ENCODE data around the gene ARF5.
"Not testable (repeated sequence)": the region's sequence is repeated elsewhere in the genome, so short reads cannot be mapped to it uniquely, and the experiment has no call there.

Gene ARF5

DNA sequence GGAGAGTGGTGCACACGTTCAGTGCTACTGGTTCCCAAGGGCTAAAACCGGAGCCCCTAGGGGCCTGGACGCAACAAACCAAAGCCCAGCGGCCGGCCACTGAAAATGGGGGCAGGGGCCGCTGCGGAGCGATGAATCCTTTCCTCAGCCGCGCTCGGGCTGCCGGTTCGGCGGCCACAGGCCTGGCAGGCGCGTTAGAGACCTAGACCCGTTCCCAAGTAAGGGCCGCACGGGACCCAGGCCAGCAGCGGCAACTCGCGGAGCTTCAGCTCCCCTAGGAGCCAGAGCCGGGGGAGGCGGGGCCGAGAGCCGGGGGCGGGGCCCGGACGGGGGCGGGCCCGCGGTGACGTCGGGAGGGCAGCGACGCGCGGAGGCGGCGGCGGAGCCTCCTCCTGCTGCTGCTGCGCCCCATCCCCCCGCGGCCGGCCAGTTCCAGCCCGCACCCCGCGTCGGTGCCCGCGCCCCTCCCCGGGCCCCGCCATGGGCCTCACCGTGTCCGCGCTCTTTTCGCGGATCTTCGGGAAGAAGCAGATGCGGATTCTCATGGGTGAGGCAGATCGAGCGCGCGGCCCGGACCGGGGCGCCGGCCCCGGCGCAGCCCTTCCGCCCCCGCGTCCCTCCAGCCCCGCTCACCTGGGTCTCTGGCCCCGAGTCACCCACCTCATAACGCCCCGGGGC is at the start of gene ARF5:
ARF5 (plus strand) TSS at position 393 of the 678 bp plus-strand sequence; CDS start at position 481, 88 bp downstream.
- peak; percentile 78 to 85 (median 82) for DNase-seq (ENCODE audit: low read depth in 3 of 3)

DNA sequence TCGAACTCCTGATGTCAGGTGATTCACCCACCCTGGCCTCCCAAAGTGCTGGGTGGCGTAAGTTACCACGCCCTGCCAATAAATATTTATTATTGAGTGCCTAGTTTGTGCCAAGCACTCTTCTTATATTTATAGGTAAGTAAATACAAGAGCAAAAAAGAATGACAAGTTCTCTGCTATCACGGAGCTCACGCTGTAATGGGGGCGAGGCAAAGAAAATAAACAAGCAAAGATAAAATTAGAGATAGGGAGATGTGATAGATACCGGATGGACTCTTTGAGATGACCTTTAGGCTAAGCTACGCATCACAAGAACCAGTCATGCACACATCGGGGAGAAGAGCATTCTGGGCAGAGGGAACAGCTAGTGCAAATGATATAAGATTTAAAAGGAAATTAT is 49.1 kb upstream of the ARF5 start:
- no peak for DNase-seq (ENCODE audit: low read depth in 3 of 3)

DNA sequence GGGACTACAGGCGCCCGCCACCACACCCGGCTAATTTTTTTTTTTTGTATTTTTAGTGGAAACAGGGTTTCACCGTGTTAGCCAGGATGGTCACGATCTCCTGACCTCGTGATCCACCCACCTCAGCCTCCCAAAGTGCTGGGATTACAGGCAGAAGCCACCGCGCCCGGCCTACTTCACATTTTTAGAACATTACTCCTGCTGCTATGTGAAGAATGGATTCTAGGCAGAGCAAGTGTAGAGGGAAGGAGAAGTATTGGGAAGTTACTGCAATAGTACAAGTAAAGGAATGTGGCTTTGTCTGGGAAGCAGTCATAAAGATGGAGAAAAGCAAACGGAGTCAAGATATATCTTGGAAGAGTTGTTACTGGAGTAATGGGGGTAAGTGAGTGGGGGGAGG is 47.8 kb upstream of the ARF5 start:
- not testable (repeated sequence) for DNase-seq (ENCODE audit: low read depth in 3 of 3)

DNA sequence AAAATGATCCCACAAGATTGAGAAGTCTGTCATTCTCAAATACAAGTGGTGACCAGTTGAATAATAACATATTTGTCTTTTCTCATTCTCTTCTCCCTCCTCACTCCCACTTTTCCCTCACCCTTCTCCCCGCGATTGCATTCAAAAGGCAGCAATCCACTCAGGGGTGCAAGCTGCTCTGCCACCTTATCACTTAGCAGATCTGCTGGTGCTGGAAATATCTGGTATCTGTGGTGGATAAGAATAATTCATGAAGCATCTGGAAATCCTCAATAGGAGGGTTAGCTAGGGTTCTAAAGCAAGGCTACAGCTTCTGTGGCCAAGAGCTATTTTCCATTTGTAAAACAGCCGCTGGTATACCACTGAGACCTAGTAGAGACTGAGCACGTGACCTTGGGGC is 46.7 kb upstream of the ARF5 start:
- DNase-seq (ENCODE audit: low read depth in 3 of 3) = no peak

DNA sequence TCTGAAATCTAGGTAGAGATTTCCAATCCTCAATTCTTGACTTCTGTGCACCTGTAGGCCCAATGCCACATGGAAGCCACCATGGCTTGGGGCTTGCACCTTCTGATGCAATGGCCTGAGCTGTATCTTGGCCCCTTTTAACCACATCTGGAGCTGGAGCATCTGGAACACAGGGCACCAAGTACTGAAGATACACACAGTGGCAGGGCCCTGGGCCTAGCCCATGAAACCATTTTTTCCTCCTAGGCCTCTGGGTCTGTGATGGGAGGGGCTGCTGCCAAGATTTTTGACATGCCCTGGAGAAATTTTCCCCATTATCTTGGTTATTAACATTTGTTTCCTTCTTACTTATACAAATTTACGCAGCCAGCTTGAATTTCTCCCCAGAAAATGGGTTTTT is 41.9 kb upstream of the ARF5 start:
- no peak for DNase-seq (ENCODE audit: low read depth in 3 of 3)

DNA sequence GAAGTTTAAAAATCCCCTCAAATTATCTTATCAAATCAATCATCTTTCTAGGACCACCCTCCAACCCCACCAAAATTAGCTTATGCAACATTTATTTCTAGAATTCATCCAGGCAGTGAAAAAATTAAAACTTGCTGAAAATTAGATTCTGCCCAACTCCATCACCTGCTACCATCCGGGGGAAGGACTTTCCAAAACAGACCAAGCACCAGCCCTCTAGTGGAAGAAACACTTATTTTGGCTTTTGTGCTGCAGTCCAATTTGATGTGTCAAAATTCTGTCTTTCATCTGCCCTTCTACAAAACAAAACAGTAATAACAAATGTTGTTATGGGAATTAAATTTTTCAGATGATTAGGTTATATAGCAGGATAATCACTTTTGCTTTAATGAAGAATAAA is 38.0 kb upstream of the ARF5 start:
- no peak for DNase-seq (ENCODE audit: low read depth in 3 of 3)

DNA sequence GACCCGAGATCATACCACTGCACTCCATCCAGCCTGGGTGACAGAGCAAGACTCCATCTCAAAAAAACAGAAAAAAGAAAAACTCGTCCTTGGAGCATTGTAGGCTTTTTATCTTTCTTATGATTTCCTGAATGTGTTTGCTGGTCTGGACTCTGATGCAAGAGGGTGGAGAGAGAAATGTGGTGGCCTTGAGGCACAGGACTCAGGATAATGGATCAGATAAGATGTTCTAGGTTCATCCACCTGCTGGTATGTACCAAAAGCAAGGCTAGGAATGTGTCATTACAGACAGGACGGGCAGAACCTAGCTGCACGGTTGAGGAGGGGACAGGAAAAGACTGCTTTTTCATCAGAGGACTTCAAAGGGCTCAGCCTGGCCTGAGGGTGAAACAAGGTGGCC is 36.3 kb upstream of the ARF5 start:
- DNase-seq (ENCODE audit: low read depth in 3 of 3) = no peak

DNA sequence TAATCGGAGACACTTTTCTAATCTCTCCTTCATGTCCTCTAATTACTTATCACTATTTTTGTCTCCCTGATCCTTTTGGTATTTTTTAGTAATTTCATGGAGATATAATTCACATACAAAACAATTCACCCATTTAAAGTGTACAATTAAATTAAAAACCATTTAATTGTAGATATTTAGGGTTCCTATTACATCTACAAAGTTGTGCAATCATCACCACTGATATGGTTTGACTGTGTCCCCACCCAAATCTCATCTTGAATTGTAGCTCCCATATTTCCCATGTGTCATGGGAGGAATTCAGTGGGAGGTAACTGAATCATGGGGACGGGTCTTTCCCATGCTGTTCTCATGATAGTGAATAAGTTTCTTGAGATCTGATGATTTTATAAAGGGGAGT is 31.8 kb upstream of the ARF5 start:
- no peak for DNase-seq (ENCODE audit: low read depth in 3 of 3)

DNA sequence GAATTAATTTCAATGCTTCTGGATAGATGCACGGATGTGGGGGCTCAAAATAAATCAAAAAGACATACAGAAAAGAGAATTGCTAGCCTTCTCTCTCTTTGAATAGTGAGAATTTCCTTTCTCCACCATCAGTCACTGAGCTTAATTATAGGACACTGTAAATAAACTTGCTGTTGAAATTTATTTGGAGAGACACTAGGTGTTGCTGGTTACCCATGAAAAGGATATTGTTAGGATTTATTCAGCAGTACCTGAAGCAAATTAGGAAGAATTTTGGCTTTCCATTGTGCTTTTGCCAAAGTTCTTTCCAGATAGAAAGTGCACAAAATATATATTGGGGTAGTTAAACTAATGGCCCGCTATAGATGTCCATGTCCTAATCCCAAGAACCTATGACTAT is 30.4 kb upstream of the ARF5 start:
- no peak for DNase-seq (ENCODE audit: low read depth in 3 of 3)

DNA sequence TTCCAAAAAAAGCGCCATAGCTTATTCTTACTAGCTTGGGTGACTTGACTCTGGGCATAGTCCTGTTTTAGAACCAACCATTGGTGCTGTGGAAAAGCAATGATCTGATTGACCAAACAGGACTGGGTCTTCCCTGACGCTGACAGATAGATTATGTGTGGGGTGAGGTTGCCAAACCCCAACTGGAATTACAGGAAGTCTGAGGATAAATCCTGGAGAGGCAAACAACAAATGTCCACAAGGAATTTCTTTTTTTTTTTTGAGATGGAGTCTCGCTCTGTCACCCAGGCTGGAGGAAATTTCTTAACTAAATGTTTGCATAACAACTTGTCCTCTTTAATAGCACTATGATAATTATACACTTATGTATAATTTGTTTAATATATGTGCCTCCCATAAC is 22.0 kb upstream of the ARF5 start:
- no peak for DNase-seq (ENCODE audit: low read depth in 3 of 3)

DNA sequence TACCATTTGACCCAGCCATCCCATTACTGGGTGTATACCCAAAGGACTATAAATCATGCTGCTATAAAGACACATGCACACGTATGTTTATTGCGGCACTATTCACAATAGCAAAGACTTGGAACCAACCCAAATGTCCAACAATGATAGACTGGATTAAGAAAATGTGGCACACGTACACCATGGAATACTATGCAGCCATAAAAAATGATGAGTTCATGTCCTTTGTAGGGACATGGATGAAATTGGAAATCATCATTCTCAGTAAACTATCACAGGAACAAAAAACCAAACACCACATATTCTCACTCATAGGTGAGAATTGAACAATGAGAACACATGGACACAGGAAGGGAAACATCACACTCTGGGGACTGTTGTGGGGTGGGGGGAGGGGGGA is 20.2 kb upstream of the ARF5 start:
- DNase-seq (ENCODE audit: low read depth in 3 of 3) = not testable (repeated sequence)

DNA sequence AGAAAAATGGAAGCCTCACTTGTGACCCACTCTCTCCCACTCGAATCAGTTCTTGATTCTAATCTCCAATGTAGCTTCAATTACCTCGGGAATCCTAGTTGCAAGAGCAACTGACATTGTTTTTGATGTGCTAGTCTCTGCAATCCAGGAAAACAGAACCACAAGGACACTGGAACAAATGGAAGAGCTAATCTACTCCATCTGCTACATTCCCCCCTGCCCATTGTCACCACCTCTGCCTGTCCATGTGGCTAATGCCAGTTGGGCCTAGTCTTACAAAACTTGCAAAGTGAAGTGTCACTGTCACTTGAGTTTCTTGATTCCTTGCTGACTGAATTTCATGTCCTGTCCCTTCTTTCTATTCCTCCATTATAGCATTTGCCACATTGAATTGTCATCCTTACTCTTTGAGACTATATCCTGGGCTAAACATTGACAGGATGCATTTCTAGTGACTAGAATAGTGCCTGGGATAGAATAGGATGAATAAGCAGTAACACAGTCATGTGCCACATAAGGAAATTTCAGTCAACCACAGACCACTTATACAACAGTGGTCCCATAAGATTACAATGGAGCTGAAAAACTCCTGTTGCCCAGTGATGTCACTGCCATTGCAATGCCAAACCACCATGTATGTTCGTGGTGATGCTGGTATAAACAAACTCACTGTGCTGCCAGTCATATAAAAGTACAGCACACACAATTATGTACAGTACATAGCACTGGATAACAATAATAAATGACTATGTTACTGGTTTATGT is 16.3 kb upstream of the ARF5 start:
- DNase-seq (ENCODE audit: low read depth in 3 of 3) = no peak

DNA sequence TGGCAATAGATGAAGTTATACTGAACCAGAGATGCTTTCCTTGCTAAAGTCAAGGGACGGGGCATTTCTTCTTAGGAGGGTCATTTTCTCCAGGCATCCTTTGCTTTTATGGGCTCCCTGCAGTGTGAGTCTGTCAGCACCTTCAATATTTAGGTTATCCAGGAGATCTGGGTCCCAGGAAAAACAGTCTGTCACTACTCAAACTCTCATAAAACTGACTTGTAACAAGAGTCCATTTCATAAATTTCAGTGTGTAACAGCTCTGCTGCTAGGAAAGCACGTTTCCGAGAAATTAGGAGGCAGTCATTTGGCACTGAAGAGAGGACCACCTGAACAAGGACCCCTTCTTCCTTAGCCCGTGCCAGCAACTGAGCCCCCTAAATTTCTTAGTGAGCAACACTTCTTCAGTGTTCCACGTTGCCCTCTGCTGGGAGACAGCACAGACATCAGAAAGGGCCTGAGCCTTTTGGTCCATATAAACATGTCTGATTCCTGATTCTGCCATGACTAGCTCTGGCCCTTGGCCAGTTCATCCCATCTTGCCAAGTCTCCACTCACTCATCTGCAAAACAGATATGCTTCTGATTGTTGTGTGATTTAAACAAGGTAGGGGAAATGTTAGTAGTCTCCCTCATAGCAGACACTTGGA is 10.1 kb upstream of the ARF5 start:
- no peak for DNase-seq (ENCODE audit: low read depth in 3 of 3)

DNA sequence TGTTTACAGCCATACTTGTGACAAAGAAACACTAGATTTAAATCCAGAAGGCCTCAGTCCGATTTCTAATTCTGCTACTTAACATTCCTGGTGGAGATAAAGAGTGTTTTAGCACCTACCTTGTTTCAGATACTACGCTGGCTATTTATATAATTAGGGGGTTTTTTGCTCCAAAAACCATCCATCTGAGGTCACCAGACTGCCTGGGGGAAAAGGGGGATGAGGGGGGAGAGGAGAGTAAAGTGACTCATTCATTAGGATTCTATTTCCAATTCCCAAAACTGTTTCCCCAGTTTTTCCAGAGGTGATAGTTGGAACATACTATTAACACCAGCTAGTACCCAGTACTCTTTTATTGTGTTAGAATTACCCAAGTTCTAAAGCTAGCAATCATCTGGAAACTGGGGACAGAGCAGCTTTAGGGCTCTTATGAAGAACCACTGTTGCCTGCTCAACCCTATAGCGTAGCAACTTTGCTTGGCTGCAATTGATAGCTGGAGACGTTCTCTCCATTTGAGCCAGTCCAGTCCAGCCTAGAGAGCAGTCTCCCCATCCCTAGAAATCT is 9.4 kb upstream of the ARF5 start:
- no peak for DNase-seq (ENCODE audit: low read depth in 3 of 3)

DNA sequence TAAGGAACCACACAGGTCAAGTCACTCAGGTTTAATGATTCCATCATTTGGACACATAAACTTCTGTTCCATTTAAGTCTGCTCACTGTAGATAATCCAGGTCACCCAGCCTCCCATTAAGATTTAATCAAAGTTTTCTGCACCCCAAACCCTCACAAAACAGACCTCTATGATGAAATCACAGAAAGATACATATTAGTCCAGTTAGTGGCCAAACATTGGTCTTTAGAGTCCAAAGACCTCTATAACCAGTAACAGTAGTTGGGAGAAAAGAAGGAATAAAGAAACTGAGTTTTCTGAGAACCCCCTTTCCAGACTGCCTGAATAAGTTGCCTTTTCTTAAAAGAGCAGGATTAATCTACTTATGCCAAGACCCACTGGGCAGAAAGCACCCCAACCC is 7.6 kb upstream of the ARF5 start:
- DNase-seq (ENCODE audit: low read depth in 3 of 3) = no peak

DNA sequence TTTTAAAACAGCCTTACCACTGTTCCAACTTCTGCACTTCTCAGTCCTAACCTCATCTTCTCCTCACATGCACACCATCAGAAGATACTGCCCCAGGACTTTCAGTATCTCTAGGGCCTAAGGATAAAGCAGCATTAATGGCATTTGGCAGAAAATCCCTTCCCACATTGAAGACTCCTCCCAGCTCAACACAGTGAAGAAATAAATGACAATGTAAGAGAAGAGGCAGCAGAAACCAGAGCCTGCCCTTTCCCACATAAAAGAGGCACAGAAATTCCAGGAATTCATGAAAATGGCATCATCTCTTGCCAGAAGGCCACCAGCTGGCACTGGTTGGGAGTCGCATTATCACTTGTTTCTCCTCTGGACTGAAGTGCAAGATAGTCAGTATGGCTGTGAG is 6.5 kb upstream of the ARF5 start:
- DNase-seq (ENCODE audit: low read depth in 3 of 3) = no peak

DNA sequence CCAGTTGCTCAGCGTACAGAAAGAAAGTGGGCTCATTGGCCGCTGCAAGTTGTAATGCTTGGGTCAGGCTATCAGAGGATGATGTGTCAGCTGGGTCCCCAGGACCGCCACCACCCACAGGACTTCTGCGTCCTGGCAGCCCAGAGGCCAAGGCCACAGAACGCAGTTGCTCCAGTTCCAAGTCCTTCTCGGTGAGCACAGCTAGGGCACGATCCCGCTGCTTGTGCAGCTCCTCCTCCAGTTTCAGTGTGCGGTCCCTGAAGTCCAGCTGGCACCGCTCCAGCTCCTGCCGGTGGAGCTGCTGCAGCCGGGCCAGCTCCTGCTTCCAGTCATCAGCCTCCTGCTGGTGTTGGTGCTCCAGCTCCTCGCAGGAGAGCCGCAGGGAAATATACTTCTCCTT is 5.8 kb upstream of the ARF5 start:
- no peak for DNase-seq (ENCODE audit: low read depth in 3 of 3)

DNA sequence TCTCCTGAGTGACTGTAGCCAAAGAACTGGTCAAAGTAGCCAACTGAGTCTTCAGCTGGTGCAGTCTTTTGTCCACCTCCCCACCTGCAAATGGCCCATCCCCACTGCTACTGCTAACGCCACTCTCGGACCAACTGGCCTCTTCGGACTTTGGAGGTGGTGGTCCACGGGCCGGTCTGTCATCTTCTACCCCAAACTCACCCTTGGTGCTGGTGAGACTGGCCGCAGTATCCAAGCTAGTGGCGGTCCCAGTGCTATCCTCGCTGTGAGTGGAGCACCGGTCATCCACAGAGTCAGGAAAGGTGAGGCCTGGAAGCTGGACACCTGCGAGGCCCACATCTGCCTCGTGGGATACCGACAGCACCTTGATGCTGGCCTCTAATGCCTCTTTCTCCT is 3.6 kb upstream of the ARF5 start:
- DNase-seq (ENCODE audit: low read depth in 3 of 3) = no peak

DNA sequence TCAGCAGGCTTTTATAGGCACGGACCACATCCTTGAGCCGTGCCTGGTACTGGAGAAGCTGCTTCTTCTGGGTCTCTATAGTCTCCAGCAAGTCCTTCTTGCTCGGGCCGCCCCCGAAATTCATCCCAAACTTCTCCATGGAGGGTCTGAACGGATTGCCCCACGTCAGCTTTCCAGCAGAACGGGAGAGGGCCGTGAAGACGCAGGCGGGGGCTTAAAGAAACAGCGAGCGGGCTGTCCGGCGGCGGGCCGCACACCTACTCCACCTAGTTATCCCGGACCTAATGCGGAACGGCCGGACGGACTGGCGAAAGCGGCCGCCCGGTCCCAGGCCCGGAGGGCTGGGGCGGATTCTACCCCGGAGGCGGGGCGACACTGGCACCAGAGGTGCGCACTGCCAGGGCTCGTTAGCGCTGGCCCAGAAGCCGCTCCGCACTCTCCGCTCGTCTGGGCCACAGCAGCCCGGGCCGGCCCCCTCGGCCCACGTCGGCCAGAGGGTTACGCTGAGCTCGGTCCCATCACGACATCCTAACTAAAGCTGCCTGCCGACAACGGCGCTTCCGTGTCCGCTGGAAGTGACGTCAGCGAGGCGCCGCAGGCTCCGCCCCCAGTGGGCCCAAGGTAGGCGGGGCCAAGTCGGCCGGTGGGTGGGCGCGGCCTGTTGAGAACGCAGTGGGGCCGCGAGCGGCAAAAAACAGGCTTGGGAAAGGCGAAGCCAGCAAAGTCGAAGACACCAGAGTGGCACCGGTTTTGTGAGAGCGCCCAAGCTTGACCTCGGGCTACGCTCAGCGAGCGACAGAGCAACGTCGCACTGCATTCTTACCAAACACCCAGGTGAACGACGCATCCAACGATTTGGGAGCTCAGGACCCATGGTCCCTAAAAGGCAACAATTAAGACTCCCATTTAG is 2.9 kb upstream of the ARF5 start, which contains the start of gene GCC1:
GCC1 (minus strand) TSS at position 553 of the 910 bp plus-strand sequence; CDS start at position 139, 414 bp downstream.
- peak; percentile 86 to 92 (median 90) for DNase-seq (ENCODE audit: low read depth in 3 of 3)

DNA sequence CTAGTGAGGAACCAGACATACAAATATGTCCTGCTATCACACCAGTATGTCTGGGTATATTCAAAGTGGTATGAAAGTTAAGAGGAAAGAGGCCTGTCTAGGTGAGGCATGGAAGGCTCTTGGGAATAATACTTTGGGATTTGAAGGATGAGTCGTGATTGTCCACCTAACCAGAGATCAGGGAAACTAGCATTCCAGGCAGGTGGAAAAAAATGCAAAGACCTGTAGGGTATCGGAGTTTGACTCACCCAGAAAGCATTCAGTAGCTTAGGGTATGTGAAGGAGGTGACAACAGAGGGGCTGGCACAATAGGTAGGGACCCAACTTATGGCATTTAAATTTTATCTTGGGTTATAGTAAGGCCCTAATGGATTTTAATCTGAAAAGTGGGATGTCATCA is 1.9 kb upstream of the ARF5 start:
- DNase-seq (ENCODE audit: low read depth in 3 of 3) = no peak

DNA sequence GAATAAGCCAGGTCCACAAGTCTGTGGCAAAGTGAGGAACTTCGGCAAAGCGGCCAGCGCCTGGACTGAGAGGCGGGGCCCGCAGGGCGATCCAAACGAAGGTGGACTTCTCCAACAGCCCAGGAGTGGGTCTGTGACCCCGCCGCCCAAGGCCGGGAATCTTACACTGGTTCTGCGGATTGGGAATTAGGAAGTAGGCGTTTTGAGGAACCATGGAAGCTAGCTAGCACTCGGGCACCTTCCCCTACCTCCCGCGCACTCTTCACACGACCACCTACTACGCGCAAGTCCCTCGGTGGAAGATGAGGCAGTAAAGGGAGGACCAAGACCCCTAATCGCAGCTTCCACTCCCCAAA is 570 bp upstream of the ARF5 start:
- no peak for DNase-seq (ENCODE audit: low read depth in 3 of 3)
